ENCODE results near the gene MS4A3. TPM values are rescaled to one million over a fixed set of nuclear protein-coding genes. Genes with fewer than 3 reads are reported as not detected.

The MS4A3 gene
- total and polyA plus RNA-seq, 5 donors from 2014 or later = 0.79 TPM; not detected in 4

DNA sequence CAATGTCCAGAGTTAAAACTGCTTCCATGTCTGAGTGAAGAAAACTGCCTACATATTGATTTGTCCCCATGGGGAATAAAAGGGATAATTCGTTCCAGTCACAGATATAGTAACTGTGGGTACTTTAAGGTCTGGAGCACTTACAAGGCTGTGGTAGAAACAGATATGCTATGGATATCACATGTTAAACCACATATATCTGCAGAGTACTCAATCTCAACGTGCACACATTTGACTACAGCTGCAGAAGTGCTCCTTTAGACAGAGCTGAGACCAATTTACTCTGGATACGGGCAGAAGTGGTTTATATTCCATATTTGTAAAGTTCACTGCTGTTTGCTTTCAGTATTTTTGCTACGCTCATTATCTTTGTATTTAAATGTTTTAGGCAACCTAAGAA is 22.3 kb downstream of the MS4A3 start:
- peaks cover 0 to 8% (median 0%) of the 10 kb centered on the region in 7 donors for H3K9me3 Mint-ChIP-seq
- H3K9me3 ChIP-seq (ENCODE audit: control insufficient read depth in 2 of 2, low read length in 2 of 2) = no peaks in the 10 kb centered on the region
- ATAC-seq (ENCODE audit: low read depth in 2 of 2) = no peak
- H3K27ac Mint-ChIP-seq = no peak overlapping the region
- no peaks in the 10 kb centered on the region for H3K36me3 Mint-ChIP-seq
- H3K36me3 ChIP-seq (ENCODE audit: control insufficient read depth, insufficient read depth, low read length) = no peaks in the 10 kb centered on the region
- peaks cover 9% of the 10 kb centered on the region for H3K27me3 Mint-ChIP-seq
- no peak overlapping the region for H3K4me3 ChIP-seq (ENCODE audit: low read depth, low read length)
- H3K4me1 Mint-ChIP-seq = no peaks in the 10 kb centered on the region
- no peak overlapping the region for H3K27ac ChIP-seq (ENCODE audit: insufficient read depth, low read length, poor library complexity, severe bottlenecking)
- no peaks in the 10 kb centered on the region for H3K27me3 ChIP-seq (ENCODE audit: control insufficient read depth, insufficient read depth, low read length)
- no peak for DNase-seq
- H3K4me3 Mint-ChIP-seq = no peak overlapping the region
- H3K4me1 ChIP-seq (ENCODE audit: control insufficient read depth, insufficient read depth, low read length, poor library complexity, severe bottlenecking) = no peaks in the 10 kb centered on the region

DNA sequence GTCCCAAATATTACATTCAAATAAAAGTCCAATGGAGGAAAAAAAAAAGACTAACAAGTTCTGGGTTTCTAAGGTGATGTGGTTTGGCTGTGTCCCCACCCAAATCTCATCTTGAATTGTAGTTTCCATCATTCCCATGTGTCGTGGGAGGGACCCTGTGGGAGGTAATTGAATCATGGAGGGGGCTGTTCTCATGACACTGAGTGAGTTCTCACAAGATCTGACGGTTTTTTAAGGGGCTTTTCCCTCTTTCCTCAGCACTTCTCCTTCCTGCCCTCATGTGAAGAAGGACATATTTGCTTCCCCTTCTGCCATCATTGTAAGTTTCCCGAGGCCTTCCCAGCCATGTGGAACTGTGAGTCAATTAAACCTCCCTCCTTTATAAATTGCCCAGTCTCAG is 24.1 kb downstream of the MS4A3 start:
- H3K9me3 Mint-ChIP-seq = peaks cover 0 to 9% (median 0%) of the 10 kb centered on the region in 7 donors

DNA sequence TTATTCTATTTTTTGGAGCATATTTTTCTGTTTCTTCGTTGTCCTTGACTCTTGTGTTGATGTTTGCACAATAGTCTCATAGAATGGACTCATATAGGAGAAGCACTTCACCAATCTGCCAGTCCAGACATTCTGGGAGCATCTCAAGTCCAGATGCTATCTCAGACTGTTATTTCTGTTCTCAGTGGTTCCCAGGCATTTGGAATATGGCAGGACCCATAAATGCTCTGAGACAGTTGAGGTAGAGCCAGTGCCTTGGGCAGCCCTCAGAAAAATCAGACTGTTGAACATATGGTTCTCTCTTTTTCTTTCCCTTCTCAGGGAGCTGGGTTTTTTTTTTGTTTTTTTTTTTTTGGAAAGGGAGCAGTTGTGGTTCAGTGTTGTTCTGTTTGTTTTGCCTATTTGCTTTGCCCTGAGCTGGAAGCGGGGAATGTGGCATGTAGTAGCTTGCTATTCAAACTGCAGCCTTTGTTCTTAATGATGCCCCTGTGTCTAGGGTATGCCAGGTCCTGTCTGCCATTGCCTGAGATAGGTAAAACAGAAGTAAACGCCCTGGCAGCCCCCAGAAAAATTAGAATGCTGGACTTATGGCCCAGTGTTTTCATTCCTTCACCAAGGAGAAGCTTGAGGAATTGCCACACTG is 28.3 kb downstream of the MS4A3 start:
- no peaks in the 10 kb centered on the region for H3K27me3 ChIP-seq (ENCODE audit: control insufficient read depth, insufficient read depth, low read length)
- H3K9me3 ChIP-seq (ENCODE audit: control insufficient read depth in 2 of 2, low read length in 2 of 2) = no peaks in the 10 kb centered on the region
- ATAC-seq (ENCODE audit: low read depth in 2 of 2) (no peak), DNase-seq (no peak)
- H3K4me3 Mint-ChIP-seq = no peak overlapping the region
- H3K27me3 Mint-ChIP-seq = peaks cover 13% of the 10 kb centered on the region
- H3K36me3 Mint-ChIP-seq = no peaks in the 10 kb centered on the region
- H3K4me3 ChIP-seq (ENCODE audit: low read depth, low read length) = no peak overlapping the region
- H3K4me1 Mint-ChIP-seq = no peaks in the 10 kb centered on the region
- no peak overlapping the region for H3K27ac Mint-ChIP-seq
- no peaks in the 10 kb centered on the region for H3K36me3 ChIP-seq (ENCODE audit: control insufficient read depth, insufficient read depth, low read length)
- H3K9me3 Mint-ChIP-seq = peaks cover 0 to 4% (median 0%) of the 10 kb centered on the region in 7 donors
- no peak overlapping the region for H3K27ac ChIP-seq (ENCODE audit: insufficient read depth, low read length, poor library complexity, severe bottlenecking)
- no peaks in the 10 kb centered on the region for H3K4me1 ChIP-seq (ENCODE audit: control insufficient read depth, insufficient read depth, low read length, poor library complexity, severe bottlenecking)

More for the DNA sequence above, 24.1 kb downstream of the MS4A3 start:
- Mint-ChIP-seq H3K36me3 (no peaks in the 10 kb centered on the region), H3K4me3 (no peak overlapping the region), H3K27ac (no peak overlapping the region), H3K4me1 (no peaks in the 10 kb centered on the region), H3K27me3 (peaks cover 9% of the 10 kb centered on the region)
- Histone ChIP-seq H3K4me1 (ENCODE audit: control insufficient read depth, insufficient read depth, low read length, poor library complexity, severe bottlenecking) (no peaks in the 10 kb centered on the region), H3K9me3 (ENCODE audit: control insufficient read depth in 2 of 2, low read length in 2 of 2) (no peaks in the 10 kb centered on the region), H3K27ac (ENCODE audit: insufficient read depth, low read length, poor library complexity, severe bottlenecking) (no peak overlapping the region), H3K4me3 (ENCODE audit: low read depth, low read length) (no peak overlapping the region), H3K36me3 (ENCODE audit: control insufficient read depth, insufficient read depth, low read length) (no peaks in the 10 kb centered on the region), H3K27me3 (ENCODE audit: control insufficient read depth, insufficient read depth, low read length) (no peaks in the 10 kb centered on the region)
- ATAC-seq (ENCODE audit: low read depth in 2 of 2) (no peak), DNase-seq (no peak)

DNA sequence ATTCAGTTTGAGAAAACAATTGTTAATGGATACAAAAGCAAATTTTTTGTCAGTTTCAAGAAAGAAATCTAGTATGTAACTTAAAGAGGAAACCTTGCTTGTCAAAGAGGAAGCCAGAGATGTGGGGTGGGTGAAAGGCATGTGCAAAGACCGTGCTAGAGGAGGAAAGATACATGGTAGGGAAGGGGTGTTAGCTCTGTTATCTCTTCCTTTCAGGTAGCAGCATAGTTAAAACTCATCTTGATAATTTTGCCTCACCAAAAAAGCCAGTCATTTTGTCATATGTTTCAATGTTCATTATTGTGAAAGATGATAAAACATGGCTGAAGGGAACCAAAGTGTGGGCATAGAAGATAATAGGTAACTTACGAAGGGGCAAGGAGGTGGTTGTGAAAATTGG is 29.4 kb downstream of the MS4A3 start:
- Mint-ChIP-seq H3K27me3 (peaks cover 13% of the 10 kb centered on the region), H3K9me3 (peaks cover 0 to 4% (median 0%) of the 10 kb centered on the region in 7 donors), H3K4me3 (no peak overlapping the region), H3K4me1 (no peaks in the 10 kb centered on the region), H3K27ac (no peak overlapping the region), H3K36me3 (no peaks in the 10 kb centered on the region)
- Histone ChIP-seq H3K4me1 (ENCODE audit: control insufficient read depth, insufficient read depth, low read length, poor library complexity, severe bottlenecking) (no peaks in the 10 kb centered on the region), H3K36me3 (ENCODE audit: control insufficient read depth, insufficient read depth, low read length) (no peaks in the 10 kb centered on the region), H3K4me3 (ENCODE audit: low read depth, low read length) (no peak overlapping the region), H3K27me3 (ENCODE audit: control insufficient read depth, insufficient read depth, low read length) (no peaks in the 10 kb centered on the region), H3K9me3 (ENCODE audit: control insufficient read depth in 2 of 2, low read length in 2 of 2) (no peaks in the 10 kb centered on the region), H3K27ac (ENCODE audit: insufficient read depth, low read length, poor library complexity, severe bottlenecking) (no peak overlapping the region)
- ATAC-seq (ENCODE audit: low read depth in 2 of 2) (no peak), DNase-seq (no peak)

DNA sequence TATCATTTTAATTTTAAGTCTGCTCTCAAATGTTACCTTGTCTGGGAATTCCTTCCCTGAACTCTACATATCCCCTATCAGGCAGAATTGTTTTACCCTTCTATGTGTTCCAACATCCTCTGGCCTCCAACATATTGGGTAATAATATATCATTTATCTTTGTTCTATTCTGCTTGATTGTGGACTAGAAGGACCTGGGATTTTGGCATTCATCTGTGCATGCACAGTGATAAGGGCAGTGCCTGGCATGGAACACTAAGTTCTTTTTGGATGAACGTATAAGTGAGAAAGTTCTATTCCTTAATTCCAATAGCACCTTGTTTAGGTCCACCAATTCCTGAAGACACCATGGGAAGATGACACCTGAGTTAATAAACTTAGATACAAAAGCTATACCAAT is 30.8 kb downstream of the MS4A3 start:
- no peak overlapping the region for H3K27ac ChIP-seq (ENCODE audit: insufficient read depth, low read length, poor library complexity, severe bottlenecking)
- no peak overlapping the region for H3K4me3 ChIP-seq (ENCODE audit: low read depth, low read length)
- no peak for ATAC-seq (ENCODE audit: low read depth in 2 of 2)
- no peaks in the 10 kb centered on the region for H3K4me1 ChIP-seq (ENCODE audit: control insufficient read depth, insufficient read depth, low read length, poor library complexity, severe bottlenecking)
- H3K36me3 Mint-ChIP-seq = no peaks in the 10 kb centered on the region
- H3K4me3 Mint-ChIP-seq = no peak overlapping the region
- peaks cover 0 to 4% (median 0%) of the 10 kb centered on the region in 7 donors for H3K9me3 Mint-ChIP-seq
- DNase-seq = no peak
- H3K27ac Mint-ChIP-seq = no peak overlapping the region
- H3K27me3 Mint-ChIP-seq = peaks cover 11% of the 10 kb centered on the region
- no peaks in the 10 kb centered on the region for H3K9me3 ChIP-seq (ENCODE audit: control insufficient read depth in 2 of 2, low read length in 2 of 2)
- no peaks in the 10 kb centered on the region for H3K4me1 Mint-ChIP-seq
- no peaks in the 10 kb centered on the region for H3K36me3 ChIP-seq (ENCODE audit: control insufficient read depth, insufficient read depth, low read length)
- H3K27me3 ChIP-seq (ENCODE audit: control insufficient read depth, insufficient read depth, low read length) = no peaks in the 10 kb centered on the region

DNA sequence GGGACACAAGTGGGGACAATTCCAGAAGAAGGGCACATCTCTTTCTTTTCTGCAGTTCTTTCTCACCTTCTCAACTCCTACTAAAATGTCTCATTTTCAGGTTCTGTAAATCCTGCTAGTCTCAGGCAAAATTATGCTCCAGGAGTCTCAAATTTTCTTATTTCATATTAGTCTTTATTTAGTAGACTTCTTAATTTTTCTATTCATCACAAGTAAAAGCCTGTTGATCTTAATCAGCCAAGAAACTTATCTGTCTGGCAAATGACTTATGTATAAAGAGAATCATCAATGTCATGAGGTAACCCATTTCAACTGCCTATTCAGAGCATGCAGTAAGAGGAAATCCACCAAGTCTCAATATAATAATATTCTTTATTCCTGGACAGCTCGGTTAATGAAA is 31.9 kb downstream of the MS4A3 start, which contains the start of gene MS4A2:
Gene MS4A2 (plus strand): TSS at position 301 of the 400 bp plus-strand sequence. CDS start 102 bp downstream, outside the sequence.
- Mint-ChIP-seq H3K4me1 (no peaks in the 10 kb centered on the region), H3K36me3 (no peaks in the 10 kb centered on the region), H3K4me3 (no peak within 1 kb of the TSS), H3K27ac (no peak within 1 kb of the TSS), H3K9me3 (peaks cover 0 to 4% (median 0%) of the 10 kb centered on the region in 7 donors), H3K27me3 (peaks cover 8% of the 10 kb centered on the region)
- Histone ChIP-seq H3K4me3 (ENCODE audit: low read depth, low read length) (no peak within 1 kb of the TSS), H3K9me3 (ENCODE audit: control insufficient read depth in 2 of 2, low read length in 2 of 2) (no peaks in the 10 kb centered on the region), H3K36me3 (ENCODE audit: control insufficient read depth, insufficient read depth, low read length) (no peaks in the 10 kb centered on the region), H3K27ac (ENCODE audit: insufficient read depth, low read length, poor library complexity, severe bottlenecking) (no peak within 1 kb of the TSS), H3K4me1 (ENCODE audit: control insufficient read depth, insufficient read depth, low read length, poor library complexity, severe bottlenecking) (no peaks in the 10 kb centered on the region), H3K27me3 (ENCODE audit: control insufficient read depth, insufficient read depth, low read length) (no peaks in the 10 kb centered on the region)
- no peak for DNase-seq
- no peak for ATAC-seq (ENCODE audit: low read depth in 2 of 2)

DNA sequence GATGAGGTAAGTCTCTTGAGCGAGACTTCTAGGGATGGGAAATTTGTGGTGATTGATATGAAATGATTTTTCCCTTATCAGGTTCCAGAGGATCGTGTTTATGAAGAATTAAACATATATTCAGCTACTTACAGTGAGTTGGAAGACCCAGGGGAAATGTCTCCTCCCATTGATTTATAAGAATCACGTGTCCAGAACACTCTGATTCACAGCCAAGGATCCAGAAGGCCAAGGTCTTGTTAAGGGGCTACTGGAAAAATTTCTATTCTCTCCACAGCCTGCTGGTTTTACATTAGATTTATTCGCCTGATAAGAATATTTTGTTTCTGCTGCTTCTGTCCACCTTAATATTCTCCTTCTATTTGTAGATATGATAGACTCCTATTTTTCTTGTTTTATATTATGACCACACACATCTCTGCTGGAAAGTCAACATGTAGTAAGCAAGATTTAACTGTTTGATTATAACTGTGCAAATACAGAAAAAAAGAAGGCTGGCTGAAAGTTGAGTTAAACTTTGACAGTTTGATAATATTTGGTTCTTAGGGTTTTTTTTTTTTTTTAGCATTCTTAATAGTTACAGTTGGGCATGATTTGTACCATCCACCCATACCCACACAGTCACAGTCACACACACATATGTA is 39.1 kb downstream of the MS4A3 start:
- H3K9me3 ChIP-seq (ENCODE audit: control insufficient read depth in 2 of 2, low read length in 2 of 2) = no peaks in the 10 kb centered on the region
- no peaks in the 10 kb centered on the region for H3K27me3 ChIP-seq (ENCODE audit: control insufficient read depth, insufficient read depth, low read length)
- H3K27me3 Mint-ChIP-seq = no peaks in the 10 kb centered on the region
- no peak overlapping the region for H3K4me3 Mint-ChIP-seq
- peaks cover 0 to 2% (median 0%) of the 10 kb centered on the region in 7 donors for H3K9me3 Mint-ChIP-seq
- H3K27ac ChIP-seq (ENCODE audit: insufficient read depth, low read length, poor library complexity, severe bottlenecking) = no peak overlapping the region
- DNase-seq (no peak), ATAC-seq (ENCODE audit: low read depth in 2 of 2) (no peak)
- no peak overlapping the region for H3K27ac Mint-ChIP-seq
- no peaks in the 10 kb centered on the region for H3K4me1 Mint-ChIP-seq
- H3K36me3 ChIP-seq (ENCODE audit: control insufficient read depth, insufficient read depth, low read length) = no peaks in the 10 kb centered on the region
- H3K4me3 ChIP-seq (ENCODE audit: low read depth, low read length) = no peak overlapping the region
- no peaks in the 10 kb centered on the region for H3K4me1 ChIP-seq (ENCODE audit: control insufficient read depth, insufficient read depth, low read length, poor library complexity, severe bottlenecking)
- no peaks in the 10 kb centered on the region for H3K36me3 Mint-ChIP-seq

DNA sequence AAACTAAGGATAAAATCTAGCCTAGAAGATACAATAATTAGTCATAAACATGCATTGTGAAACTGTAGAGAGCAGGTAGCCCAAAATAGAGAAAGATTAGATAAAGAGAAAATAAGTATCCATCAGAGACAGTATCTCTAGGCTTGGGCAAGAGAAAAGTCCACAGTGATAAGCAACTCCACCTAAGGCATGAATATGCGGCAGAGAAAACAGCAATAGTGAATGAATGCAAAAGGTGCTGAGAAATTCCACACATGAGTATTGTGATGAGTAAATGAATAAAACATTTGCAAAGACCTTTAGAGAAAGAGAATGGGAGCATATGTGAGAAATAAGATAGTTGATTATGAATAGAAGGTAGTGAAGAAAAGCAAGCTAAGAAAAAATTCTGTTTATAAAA is 40.7 kb downstream of the MS4A3 start:
- Mint-ChIP-seq H3K27me3 (no peaks in the 10 kb centered on the region), H3K36me3 (no peaks in the 10 kb centered on the region), H3K4me1 (peaks cover 0 to 2% (median 0%) of the 10 kb centered on the region in 4 donors), H3K27ac (no peak overlapping the region), H3K4me3 (no peak overlapping the region), H3K9me3 (peaks cover 0 to 2% (median 0%) of the 10 kb centered on the region in 7 donors)
- Histone ChIP-seq H3K9me3 (ENCODE audit: control insufficient read depth in 2 of 2, low read length in 2 of 2) (no peaks in the 10 kb centered on the region), H3K27me3 (ENCODE audit: control insufficient read depth, insufficient read depth, low read length) (no peaks in the 10 kb centered on the region), H3K4me3 (ENCODE audit: low read depth, low read length) (no peak overlapping the region), H3K27ac (ENCODE audit: insufficient read depth, low read length, poor library complexity, severe bottlenecking) (no peak overlapping the region), H3K4me1 (ENCODE audit: control insufficient read depth, insufficient read depth, low read length, poor library complexity, severe bottlenecking) (no peaks in the 10 kb centered on the region), H3K36me3 (ENCODE audit: control insufficient read depth, insufficient read depth, low read length) (no peaks in the 10 kb centered on the region)
- ATAC-seq (ENCODE audit: low read depth in 2 of 2) (no peak), DNase-seq (no peak)
